Spinal cord (tissue), 10 donors: Measurements from ENCODE around the gene HINFP. TPM values are rescaled to one million over a fixed set of nuclear protein-coding genes. Genes with fewer than 3 reads are reported as not detected.
"Not testable (repeated sequence)": the region's sequence is repeated elsewhere in the genome, so short reads cannot be mapped to it uniquely, and the experiment has no call there.

Experiments
- DNase-seq, 6 donors: peaks; one replicate each; pipeline versions ENCODE4 v3.0.0 to v3.0.0-alpha.2; 2013 to 2015; ENCODE audit warnings: low spot score in 6 of 6, low read depth in 4 of 6
- H3K27ac ChIP-seq: one replicate; pipeline ENCODE4 v1.5.1; 2013; ENCODE audit warnings: low read depth, low read length, control low read depth
- H3K27me3 ChIP-seq: one replicate; pipeline ENCODE4 v1.6.1; 2013; ENCODE audit warnings: low read length; ENCODE audit not compliant: control insufficient read depth, insufficient read depth
- H3K36me3 ChIP-seq: one replicate; pipeline ENCODE4 v1.6.1; 2013; ENCODE audit warnings: low read length; ENCODE audit not compliant: control insufficient read depth, insufficient read depth
- H3K4me1 ChIP-seq: one replicate; pipeline ENCODE4 v1.6.1; 2013; ENCODE audit warnings: low read length; ENCODE audit not compliant: control insufficient read depth, insufficient read depth
- H3K4me3 ChIP-seq: one replicate; pipeline ENCODE4 v1.5.1; 2013; ENCODE audit warnings: low read depth, low read length, control low read depth
- H3K9me3 ChIP-seq: one replicate; pipeline ENCODE4 v1.6.1; 2013; ENCODE audit warnings: low read length; ENCODE audit not compliant: control insufficient read depth, insufficient read depth
- WGBS: methylation state at CpG from one replicate; pipeline ENCODE4 v1.1.5; 2013; ENCODE audit warnings: missing lambda C conversion rate; ENCODE audit not compliant: insufficient coverage; 5-methylcytosine and 5-hydroxymethylcytosine counted together
- polyA plus RNA-seq, 2 donors: library from polyadenylated mRNA; unstranded; fragments of 120-200 nt; gene quantifications; one replicate each; pipeline ENCODE4 v1.2.1, GENCODE V29; 2013; ENCODE audit not compliant: insufficient read length in 2 of 2
- total RNA-seq, 2 donors: library from RNA; depleted of rRNA in 1 of 2; stranded (reverse); fragments of 120-200 nt in 1 of 2; fragments of >200 nt in 1 of 2; gene quantifications; one replicate each; pipeline versions ENCODE4 v1.2.3 to v1.2.4, GENCODE V29; 2013 to 2014
- donor health status: healthy.

The HINFP gene
- total and polyA plus RNA-seq, 4 donors = 15.5 to 38.4 (median 24.5) TPM

GRCh38 chr11:119134389-119134978 is 13.1 kb downstream of the HINFP start:
- Histone ChIP-seq H3K27ac (no peak overlapping the region), H3K9me3 (no peaks in the 10 kb centered on the region), H3K4me1 (no peaks in the 10 kb centered on the region), H3K4me3 (no peak overlapping the region), H3K36me3 (peaks cover 48% of the 10 kb centered on the region), H3K27me3 (no peaks in the 10 kb centered on the region)
- 82% methylated on average over 4 of the region's 4 CpGs for WGBS
- DNase-seq = no peak

- H3K4me3 ChIP-seq, H3K27ac ChIP-seq, H3K9me3 ChIP-seq, H3K27me3 ChIP-seq, DNase-seq, H3K4me1 ChIP-seq, H3K36me3 ChIP-seq: not testable (repeated sequence)
- WGBS = no CpG with 5 or more reads among the region's 10 CpGs
Observed at GRCh38 chr11:119139276-119139675, 17.9 kb downstream of the HINFP start.

- peaks cover 21% of the 10 kb centered on the region for H3K4me1 ChIP-seq
- H3K27me3 ChIP-seq = peaks cover 11% of the 10 kb centered on the region
- DNase-seq = peak in 2 of 6 donors; percentile 71 to 85
- H3K27ac ChIP-seq = no peak overlapping the region
- no peaks in the 10 kb centered on the region for H3K9me3 ChIP-seq
- H3K4me3 ChIP-seq = no peak overlapping the region
- H3K36me3 ChIP-seq = no peaks in the 10 kb centered on the region
- 20% methylated on average over 2 of the region's 7 CpGs for WGBS
Observed at GRCh38 chr11:119144825-119145486, 23.6 kb downstream of the HINFP start.

GRCh38 chr11:119145551-119145950 is 24.2 kb downstream of the HINFP start:
- WGBS = 60% methylated on average over 3 of the region's 3 CpGs
- DNase-seq = no peak
- Histone ChIP-seq H3K4me1 (peaks cover 24% of the 10 kb centered on the region), H3K9me3 (no peaks in the 10 kb centered on the region), H3K36me3 (no peaks in the 10 kb centered on the region), H3K27ac (no peak overlapping the region), H3K4me3 (no peak overlapping the region), H3K27me3 (peaks cover 11% of the 10 kb centered on the region)

- peaks cover 9% of the 10 kb centered on the region for H3K27me3 ChIP-seq
- H3K27ac ChIP-seq = no peak overlapping the region
- no peak for DNase-seq
- peaks cover 31% of the 10 kb centered on the region for H3K4me1 ChIP-seq
- H3K36me3 ChIP-seq = peaks cover 5% of the 10 kb centered on the region
- WGBS = 80% methylated on average over 1 of the region's 6 CpGs
- no peak overlapping the region for H3K4me3 ChIP-seq
- H3K9me3 ChIP-seq = no peaks in the 10 kb centered on the region
Observed at GRCh38 chr11:119147604-119148333, 26.4 kb downstream of the HINFP start.

- peaks cover 5% of the 10 kb centered on the region for H3K36me3 ChIP-seq
- H3K9me3 ChIP-seq = no peaks in the 10 kb centered on the region
- 0% methylated on average over 15 of the region's 16 CpGs for WGBS
- peaks cover 31% of the 10 kb centered on the region for H3K4me1 ChIP-seq
- no peak for DNase-seq
- H3K4me3 ChIP-seq = peak overlapping the region; percentile 54
- H3K27me3 ChIP-seq = peaks cover 9% of the 10 kb centered on the region
- no peak overlapping the region for H3K27ac ChIP-seq
Observed at GRCh38 chr11:119148720-119149017, 27.3 kb downstream of the HINFP start.

GRCh38 chr11:119149018-119149785 is 27.8 kb downstream of the HINFP start, which contains the start of gene ABCG4:
ABCG4 (plus strand) TSS chr11:119149052; CDS start chr11:119149966, 914 bp downstream.
- Histone ChIP-seq H3K4me1 (peaks cover 31% of the 10 kb centered on the region), H3K27ac (no peak within 1 kb of the TSS), H3K27me3 (peaks cover 9% of the 10 kb centered on the region), H3K36me3 (peaks cover 9% of the 10 kb centered on the region), H3K4me3 (peak within 1 kb of the TSS; percentile 54), H3K9me3 (no peaks in the 10 kb centered on the region)
- DNase-seq = peak in 2 of 6 donors; percentile 60 to 61
- WGBS = under 1% methylated on average over 63 of the region's 73 CpGs

GRCh38 chr11:119149786-119150275 is 28.5 kb downstream of the HINFP start:
- H3K4me3 ChIP-seq = peak overlapping the region; percentile 54
- peak in 2 of 6 donors; percentile 6 to 23 for DNase-seq
- no peaks in the 10 kb centered on the region for H3K9me3 ChIP-seq
- H3K27ac ChIP-seq = no peak overlapping the region
- peaks cover 28% of the 10 kb centered on the region for H3K4me1 ChIP-seq
- H3K36me3 ChIP-seq = peaks cover 15% of the 10 kb centered on the region
- WGBS = 6% methylated on average over 33 of the region's 33 CpGs
- peaks cover 9% of the 10 kb centered on the region for H3K27me3 ChIP-seq

- DNase-seq = no peak
- no peak overlapping the region for H3K27ac ChIP-seq
- peaks cover 6% of the 10 kb centered on the region for H3K27me3 ChIP-seq
- 65% methylated on average over 7 of the region's 9 CpGs for WGBS
- H3K4me3 ChIP-seq = no peak overlapping the region
- peaks cover 27% of the 10 kb centered on the region for H3K4me1 ChIP-seq
- peaks cover 28% of the 10 kb centered on the region for H3K36me3 ChIP-seq
- no peaks in the 10 kb centered on the region for H3K9me3 ChIP-seq
Observed at GRCh38 chr11:119152043-119152442, 30.7 kb downstream of the HINFP start.
